ENCODE results near the gene STXBP4. TPM values are rescaled to one million over a fixed set of nuclear protein-coding genes. Genes with fewer than 3 reads are reported as not detected.

Gene STXBP4
- total RNA-seq, 1 donor from 2014 or later = 4.9 TPM

DNA sequence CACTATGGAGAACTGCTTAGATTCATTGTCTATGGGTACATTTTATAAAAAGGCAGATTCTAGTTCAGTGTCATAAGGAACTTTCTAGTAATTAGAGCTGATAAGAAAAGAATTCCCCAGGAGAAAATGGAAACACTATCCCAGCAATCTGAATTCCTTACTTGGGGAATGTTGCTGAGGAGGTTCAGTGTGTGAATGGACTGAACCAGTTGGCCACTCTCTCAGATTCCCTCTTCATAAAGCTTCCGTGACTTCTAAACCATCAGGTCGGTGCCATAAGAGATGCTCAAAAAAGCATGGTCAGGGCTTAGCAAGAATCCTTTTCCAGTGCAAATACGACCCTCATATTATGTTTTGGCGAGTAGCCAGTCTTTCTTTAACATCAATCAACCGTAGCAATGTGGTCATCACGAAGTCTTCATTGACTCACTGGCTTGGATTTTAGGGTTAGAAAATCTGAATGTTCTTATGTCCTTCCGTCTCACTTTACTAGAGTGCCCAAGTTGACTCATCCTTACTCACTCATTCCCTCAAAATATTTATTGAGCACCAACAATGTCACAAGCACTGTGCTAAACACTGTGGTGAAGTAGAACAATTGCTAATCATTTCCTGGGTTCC lies 193.5 kb downstream of the STXBP4 start:
- no peaks in the 10 kb centered on the region for H3K27me3 ChIP-seq
- intact Hi-C loops (cut with DNase I) = no loop called here
- no peaks in the 10 kb centered on the region for H3K9me3 ChIP-seq
- DNase-seq (ENCODE audit: low spot score in 2 of 2) = no peak
- H3K4me1 ChIP-seq = no peaks in the 10 kb centered on the region
- no peak overlapping the region for H3K4me3 ChIP-seq
- TF ChIP-seq, protein P1, sequence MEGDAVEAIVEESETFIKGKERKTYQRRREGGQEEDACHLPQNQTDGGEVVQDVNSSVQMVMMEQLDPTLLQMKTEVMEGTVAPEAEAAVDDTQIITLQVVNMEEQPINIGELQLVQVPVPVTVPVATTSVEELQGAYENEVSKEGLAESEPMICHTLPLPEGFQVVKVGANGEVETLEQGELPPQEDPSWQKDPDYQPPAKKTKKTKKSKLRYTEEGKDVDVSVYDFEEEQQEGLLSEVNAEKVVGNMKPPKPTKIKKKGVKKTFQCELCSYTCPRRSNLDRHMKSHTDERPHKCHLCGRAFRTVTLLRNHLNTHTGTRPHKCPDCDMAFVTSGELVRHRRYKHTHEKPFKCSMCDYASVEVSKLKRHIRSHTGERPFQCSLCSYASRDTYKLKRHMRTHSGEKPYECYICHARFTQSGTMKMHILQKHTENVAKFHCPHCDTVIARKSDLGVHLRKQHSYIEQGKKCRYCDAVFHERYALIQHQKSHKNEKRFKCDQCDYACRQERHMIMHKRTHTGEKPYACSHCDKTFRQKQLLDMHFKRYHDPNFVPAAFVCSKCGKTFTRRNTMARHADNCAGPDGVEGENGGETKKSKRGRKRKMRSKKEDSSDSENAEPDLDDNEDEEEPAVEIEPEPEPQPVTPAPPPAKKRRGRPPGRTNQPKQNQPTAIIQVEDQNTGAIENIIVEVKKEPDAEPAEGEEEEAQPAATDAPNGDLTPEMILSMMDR (IDR thresholded peaks at IDR 0.05) = no peak
- no peak overlapping the region for H3K27ac ChIP-seq
- H3K36me3 ChIP-seq = no peaks in the 10 kb centered on the region

DNA sequence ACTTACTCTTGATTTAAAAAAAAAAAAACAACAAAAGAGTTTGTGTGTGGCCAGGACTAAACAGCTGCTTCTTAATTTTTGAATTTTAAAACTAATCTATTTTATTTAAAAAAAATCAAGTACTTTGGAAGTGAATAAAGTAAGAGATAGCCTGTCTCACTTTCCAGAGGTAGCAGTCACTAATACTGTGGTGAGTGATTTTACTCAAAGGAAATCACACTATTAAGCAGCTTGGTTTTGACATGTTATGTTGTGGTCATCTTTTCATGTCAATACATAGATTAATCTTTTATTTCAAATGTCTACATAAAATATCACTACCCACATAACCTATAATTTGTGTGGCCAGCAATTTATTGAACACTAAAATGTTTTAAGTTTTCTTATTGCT lies 194.0 kb downstream of the STXBP4 start:
- no peak for DNase-seq (ENCODE audit: low spot score in 2 of 2)
- no peak overlapping the region for H3K4me3 ChIP-seq
- no peaks in the 10 kb centered on the region for H3K36me3 ChIP-seq
- intact Hi-C loops (cut with DNase I) = no loop called here
- H3K9me3 ChIP-seq = no peaks in the 10 kb centered on the region
- H3K27me3 ChIP-seq = no peaks in the 10 kb centered on the region
- no peak overlapping the region for H3K27ac ChIP-seq
- TF ChIP-seq, protein P1 (IDR thresholded peaks at IDR 0.05) = no peak
- no peaks in the 10 kb centered on the region for H3K4me1 ChIP-seq

DNA sequence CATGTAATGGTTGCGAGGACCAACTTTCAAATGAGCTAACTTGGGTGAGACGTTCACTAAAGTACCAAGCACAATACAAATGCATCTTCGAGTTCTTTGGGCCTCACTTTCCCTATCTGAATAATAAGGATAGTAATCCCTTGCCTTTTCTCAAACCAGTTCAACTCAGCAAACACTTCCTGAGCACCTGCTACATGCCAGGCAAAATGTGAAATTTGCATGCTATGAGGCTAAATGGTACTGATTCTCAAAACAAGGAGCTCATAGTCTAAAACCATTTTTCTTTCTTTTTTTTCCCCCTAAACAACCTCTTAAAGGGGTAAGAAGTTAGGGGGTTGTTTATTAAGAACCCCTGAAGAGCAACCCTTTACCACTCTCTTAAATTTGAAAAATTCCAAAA lies 194.8 kb downstream of the STXBP4 start:
- TF ChIP-seq, protein P1 (IDR thresholded peaks at IDR 0.05) = no peak
- intact Hi-C loops (cut with DNase I) = no loop called here
- no peaks in the 10 kb centered on the region for H3K36me3 ChIP-seq
- no peak for DNase-seq (ENCODE audit: low spot score in 2 of 2)
- no peaks in the 10 kb centered on the region for H3K4me1 ChIP-seq
- H3K27ac ChIP-seq = no peak overlapping the region
- no peaks in the 10 kb centered on the region for H3K27me3 ChIP-seq
- no peaks in the 10 kb centered on the region for H3K9me3 ChIP-seq
- no peak overlapping the region for H3K4me3 ChIP-seq

DNA sequence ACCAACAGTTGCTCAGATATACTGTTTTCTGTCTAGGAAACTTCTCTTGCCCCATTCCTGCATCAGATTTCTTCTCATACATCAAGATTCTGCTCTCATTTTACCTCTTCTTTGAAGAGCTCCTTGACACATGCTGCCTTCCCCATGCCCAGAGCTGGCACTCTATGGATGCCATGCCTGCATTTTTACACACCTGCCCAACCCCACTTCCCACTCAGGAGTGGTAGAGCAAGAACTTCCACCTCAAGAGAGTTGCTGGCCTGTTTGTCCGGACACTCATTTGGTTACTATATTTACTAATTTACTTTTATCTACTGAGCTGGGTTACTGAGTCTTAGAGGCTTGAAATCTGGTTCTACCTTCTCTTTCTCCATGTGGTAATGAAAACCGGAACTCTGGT lies 197.9 kb downstream of the STXBP4 start:
- H3K4me1 ChIP-seq = no peaks in the 10 kb centered on the region
- no peak for DNase-seq (ENCODE audit: low spot score in 2 of 2)
- no peak overlapping the region for H3K27ac ChIP-seq
- intact Hi-C loops (cut with DNase I) = no loop called here
- no peaks in the 10 kb centered on the region for H3K9me3 ChIP-seq
- no peaks in the 10 kb centered on the region for H3K27me3 ChIP-seq
- H3K36me3 ChIP-seq = no peaks in the 10 kb centered on the region
- no peak overlapping the region for H3K4me3 ChIP-seq
- TF ChIP-seq, protein P1 (IDR thresholded peaks at IDR 0.05) = no peak

DNA sequence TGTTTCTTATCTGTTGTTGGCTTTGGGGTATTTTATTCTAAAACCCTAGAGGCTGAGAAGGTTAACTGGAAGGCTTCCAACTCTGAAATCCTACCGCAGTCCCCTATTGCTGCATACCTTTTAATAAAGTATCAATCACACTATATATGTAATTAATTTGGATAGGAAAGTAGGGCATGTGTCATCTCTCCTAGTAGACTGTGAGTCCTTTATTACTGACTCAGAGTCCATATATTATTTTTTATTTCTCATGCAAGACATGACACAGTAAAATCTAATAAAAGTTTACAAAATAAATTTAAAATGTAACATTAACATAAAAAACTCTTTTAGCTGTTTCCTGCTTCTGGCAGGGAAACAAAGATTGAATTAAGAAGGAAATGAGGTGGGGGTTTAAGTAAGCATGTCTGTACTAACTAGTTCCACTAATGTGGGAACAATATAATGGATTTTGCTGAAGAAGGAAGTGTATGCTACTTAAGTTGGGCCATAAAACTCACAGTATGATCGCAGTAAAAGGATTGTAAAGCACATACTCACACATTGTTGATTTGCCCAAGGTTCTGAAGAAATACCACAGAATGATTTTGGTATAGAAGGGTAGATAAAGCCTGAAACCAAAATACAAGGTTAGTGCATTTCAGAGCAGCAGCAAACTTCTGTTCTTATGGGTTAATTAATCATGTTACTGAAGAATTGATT lies 198.6 kb downstream of the STXBP4 start:
- Histone ChIP-seq H3K4me1 (no peaks in the 10 kb centered on the region), H3K9me3 (no peaks in the 10 kb centered on the region), H3K4me3 (no peak overlapping the region), H3K27ac (no peak overlapping the region), H3K27me3 (no peaks in the 10 kb centered on the region), H3K36me3 (no peaks in the 10 kb centered on the region)
- DNase-seq (ENCODE audit: low spot score in 2 of 2) = no peak
- intact Hi-C loops (cut with DNase I) = no loop called here
- TF ChIP-seq, protein P1 (IDR thresholded peaks at IDR 0.05) = no peak

Data from ascending aorta (tissue), 2 donors.